Measurements from ENCODE around the gene FHIT.

Gene FHIT

GRCh38 chr3:60307562-60308199 is 943.6 kb downstream of the FHIT start:
- DNase-seq, result no peak

- DNase-seq, result no peak
These were observed 947.1 kb downstream of the FHIT start for GRCh38 chr3:60304112-60304511.

- no peak for DNase-seq
These were observed 948.1 kb downstream of the FHIT start for GRCh38 chr3:60303160-60303559.

- DNase-seq, result no peak
These were observed 950.1 kb downstream of the FHIT start for GRCh38 chr3:60301142-60301541.

- DNase-seq, result no peak
These were observed 953.1 kb downstream of the FHIT start for GRCh38 chr3:60298141-60298540.

- DNase-seq, result no peak
These were observed 957.1 kb downstream of the FHIT start for GRCh38 chr3:60294181-60294580.

GRCh38 chr3:60291115-60291514 is 960.1 kb downstream of the FHIT start:
- no peak for DNase-seq

GRCh38 chr3:60290122-60290492 is 961.1 kb downstream of the FHIT start:
- DNase-seq, result no peak

- DNase-seq, result no peak
These were observed 961.7 kb downstream of the FHIT start for GRCh38 chr3:60289341-60290121.

- peak; percentile 32 for DNase-seq
These were observed 968.4 kb downstream of the FHIT start for GRCh38 chr3:60282866-60283265.

- DNase-seq, result no peak
These were observed 969.3 kb downstream of the FHIT start for GRCh38 chr3:60281970-60282369.

GRCh38 chr3:60277361-60277800 is 973.9 kb downstream of the FHIT start:
- DNase-seq, result no peak

- DNase-seq, result no peak
These were observed 974.6 kb downstream of the FHIT start for GRCh38 chr3:60276615-60277014.

- DNase-seq, result no peak
These were observed 976.6 kb downstream of the FHIT start for GRCh38 chr3:60274646-60275045.

- DNase-seq, result no peak
These were observed 977.2 kb downstream of the FHIT start for GRCh38 chr3:60274098-60274497.

GRCh38 chr3:60269829-60270266 is 981.4 kb downstream of the FHIT start:
- no peak for DNase-seq

- DNase-seq, result no peak
These were observed 981.9 kb downstream of the FHIT start for GRCh38 chr3:60269377-60269776.

GRCh38 chr3:60268123-60268522 is 983.1 kb downstream of the FHIT start:
- no peak for DNase-seq

- no peak for DNase-seq
These were observed 984.8 kb downstream of the FHIT start for GRCh38 chr3:60266444-60266843.

GRCh38 chr3:60263191-60263590 is 988.1 kb downstream of the FHIT start:
- DNase-seq, result no peak

GRCh38 chr3:60262546-60262945 is 988.7 kb downstream of the FHIT start:
- no peak for DNase-seq

- no peak for DNase-seq
These were observed 990.7 kb downstream of the FHIT start for GRCh38 chr3:60260546-60260945.

- DNase-seq, result no peak
These were observed 1000.4 kb downstream of the FHIT start for GRCh38 chr3:60250810-60251209.

- no peak for DNase-seq
These were observed 1001.0 kb downstream of the FHIT start for GRCh38 chr3:60250206-60250605.

GRCh38 chr3:60246361-60246760 is 1004.9 kb downstream of the FHIT start:
- no peak for DNase-seq

All from NCI-H1694 (cell line).